ENCODE data around the gene PHLPP1.

Gene PHLPP1

GRCh38 chr18:62928326-62928725, 213.0 kb downstream of the PHLPP1 start:
- Histone ChIP-seq H3K4me3 (ENCODE audit: low read length) (no peak overlapping the region), H4K20me1 (ENCODE audit: insufficient read depth, low read length) (no peaks in the 10 kb centered on the region), H3K9me3 (ENCODE audit: insufficient read depth, low read length) (no peaks in the 10 kb centered on the region), H3K9ac (ENCODE audit: low read length) (no peak overlapping the region), H3K4me2 (ENCODE audit: low read length) (no peak overlapping the region), H3K27ac (ENCODE audit: low read length) (no peak overlapping the region), H3K27me3 (ENCODE audit: low read depth, low read length) (peaks cover 3% of the 10 kb centered on the region; the same call in 1 of the 2 replicates), H3K4me1 (ENCODE audit: low read length) (peaks cover 32% of the 10 kb centered on the region), H3K79me2 (ENCODE audit: low read length) (no peaks in the 10 kb centered on the region), H2AFZ (ENCODE audit: low read depth, low read length) (no peak overlapping the region), H3K36me3 (replicated peaks; ENCODE audit: low read depth, low read length) (no peaks in the 10 kb centered on the region)
- no peak for TF ChIP-seq EZH2phosphoT487 (IDR thresholded peaks at IDR 0.05; ENCODE audit: low read depth)

- Histone ChIP-seq H2AFZ (ENCODE audit: low read depth, low read length) (no peak overlapping the region), H3K27ac (ENCODE audit: low read length) (no peak overlapping the region), H3K9me3 (ENCODE audit: insufficient read depth, low read length) (no peaks in the 10 kb centered on the region; the same call in 1 of the 2 replicates), H3K36me3 (replicated peaks; ENCODE audit: low read depth, low read length) (no peaks in the 10 kb centered on the region), H4K20me1 (ENCODE audit: insufficient read depth, low read length) (no peaks in the 10 kb centered on the region), H3K9ac (ENCODE audit: low read length) (no peak overlapping the region), H3K27me3 (ENCODE audit: low read depth, low read length) (no peaks in the 10 kb centered on the region), H3K4me3 (ENCODE audit: low read length) (no peak overlapping the region), H3K4me2 (ENCODE audit: low read length) (no peak overlapping the region), H3K79me2 (ENCODE audit: low read length) (no peaks in the 10 kb centered on the region), H3K4me1 (ENCODE audit: low read length) (peaks cover 10% of the 10 kb centered on the region)
- TF ChIP-seq EZH2phosphoT487 (IDR thresholded peaks at IDR 0.05; ENCODE audit: low read depth), result no peak
- TF ChIP-seq CTCF (IDR thresholded peaks at IDR 0.05; ENCODE audit: low read depth, low read length), result no peak
Measured at GRCh38 chr18:62933261-62933887, 218.0 kb downstream of the PHLPP1 start.

GRCh38 chr18:62935994-62936393, 220.7 kb downstream of the PHLPP1 start:
- no peak for TF ChIP-seq EZH2phosphoT487 (IDR thresholded peaks at IDR 0.05; ENCODE audit: low read depth)
- no peak for TF ChIP-seq CTCF (IDR thresholded peaks at IDR 0.05; ENCODE audit: low read depth, low read length)
- Histone ChIP-seq H4K20me1 (ENCODE audit: insufficient read depth, low read length) (no peaks in the 10 kb centered on the region), H3K27me3 (ENCODE audit: low read depth, low read length) (no peaks in the 10 kb centered on the region), H3K4me3 (ENCODE audit: low read length) (no peak overlapping the region), H3K9me3 (ENCODE audit: insufficient read depth, low read length) (no peaks in the 10 kb centered on the region; the same call in 1 of the 2 replicates), H3K4me2 (ENCODE audit: low read length) (no peak overlapping the region), H3K36me3 (replicated peaks; ENCODE audit: low read depth, low read length) (no peaks in the 10 kb centered on the region), H2AFZ (ENCODE audit: low read depth, low read length) (no peak overlapping the region), H3K79me2 (ENCODE audit: low read length) (no peaks in the 10 kb centered on the region), H3K4me1 (ENCODE audit: low read length) (peaks cover 26% of the 10 kb centered on the region), H3K27ac (ENCODE audit: low read length) (no peak overlapping the region), H3K9ac (ENCODE audit: low read length) (no peak overlapping the region)

- Histone ChIP-seq H3K9me3 (ENCODE audit: insufficient read depth, low read length) (no peaks in the 10 kb centered on the region; the same call in 1 of the 2 replicates), H3K27ac (ENCODE audit: low read length) (no peak overlapping the region), H3K36me3 (replicated peaks; ENCODE audit: low read depth, low read length) (no peaks in the 10 kb centered on the region), H3K27me3 (ENCODE audit: low read depth, low read length) (no peaks in the 10 kb centered on the region), H3K9ac (ENCODE audit: low read length) (no peak overlapping the region), H3K4me1 (ENCODE audit: low read length) (peaks cover 26% of the 10 kb centered on the region), H3K4me3 (ENCODE audit: low read length) (no peak overlapping the region), H3K79me2 (ENCODE audit: low read length) (no peaks in the 10 kb centered on the region), H3K4me2 (ENCODE audit: low read length) (no peak overlapping the region), H2AFZ (ENCODE audit: low read depth, low read length) (no peak overlapping the region), H4K20me1 (ENCODE audit: insufficient read depth, low read length) (no peaks in the 10 kb centered on the region)
- TF ChIP-seq EZH2phosphoT487 (IDR thresholded peaks at IDR 0.05; ENCODE audit: low read depth) (no peak), CTCF (IDR thresholded peaks at IDR 0.05; ENCODE audit: low read depth, low read length) (no peak)
Measured at GRCh38 chr18:62937065-62937464, 221.7 kb downstream of the PHLPP1 start.
